SK-N-SH treated with all-trans-retinoic acid at 6 μM for 48 hours (cell line): ENCODE measurements around the gene ZNF232.
"Not testable (repeated sequence)": the region's sequence is repeated elsewhere in the genome, so short reads cannot be mapped to it uniquely, and the experiment has no call there.

Experiments
- ATAC-seq: fragments of 200-7000 bp; cut with Tn5 transposase; 3 replicates; pipeline ENCODE4 v1.9.1; 2020; ENCODE audit warnings: mild to moderate bottlenecking, moderate library complexity
- ARNTL ChIP-seq: fragments of 450-650 bp; formaldehyde crosslinking; IDR thresholded peaks from 2 replicates; pipeline ENCODE4 v1.5.0; 2020; ENCODE audit warnings: low read depth, mild to moderate bottlenecking, moderate library complexity, borderline replicate concordance
- CREB5 ChIP-seq: fragments of 250-450 bp; sonication (Bioruptor Pico); IDR thresholded peaks from 2 replicates; pipeline ENCODE4 v1.5.1; 2020; ENCODE audit warnings: low read depth, mild to moderate bottlenecking, moderate library complexity
- CSRNP3 ChIP-seq: fragments of 250-450 bp; sonication (Bioruptor Pico); IDR thresholded peaks from 2 replicates; pipeline ENCODE4 v1.5.1; 2021; ENCODE audit warnings: mild to moderate bottlenecking, moderate library complexity
- GLIS3 ChIP-seq: fragments of 250-450 bp; sonication (Bioruptor Pico); IDR thresholded peaks from 2 replicates; pipeline ENCODE4 v1.5.0; 2020; ENCODE audit warnings: mild to moderate bottlenecking, moderate library complexity
- PATZ1 ChIP-seq: fragments of 250-450 bp; sonication (Bioruptor Pico); IDR thresholded peaks from 2 replicates; pipeline ENCODE4 v1.8.0; 2020; ENCODE audit warnings: mild to moderate bottlenecking, moderate library complexity, borderline replicate concordance
- PPARA ChIP-seq: fragments of 250-450 bp; sonication (Bioruptor Pico); IDR thresholded peaks from 2 replicates; pipeline ENCODE4 v1.5.0; 2020; ENCODE audit warnings: mild to moderate bottlenecking, borderline replicate concordance
- RARB ChIP-seq: fragments of 250-450 bp; sonication (Bioruptor Pico); IDR thresholded peaks from 2 replicates; pipeline ENCODE4 v1.8.0; 2021; ENCODE audit warnings: mild to moderate bottlenecking, moderate library complexity
- SNAI2 ChIP-seq: fragments of 250-450 bp; sonication (Bioruptor Pico); IDR thresholded peaks from 2 replicates; pipeline ENCODE4 v1.5.0; 2020; ENCODE audit warnings: mild to moderate bottlenecking, moderate library complexity
- TOX ChIP-seq: fragments of 250-450 bp; sonication (Bioruptor Pico); IDR thresholded peaks from 2 replicates; pipeline ENCODE4 v1.8.0; 2021; ENCODE audit warnings: mild to moderate bottlenecking, moderate library complexity, borderline replicate concordance
- ZC3H10 ChIP-seq: fragments of 250-450 bp; sonication (Bioruptor Pico); IDR thresholded peaks from 2 replicates; pipeline ENCODE4 v1.5.1; 2021; ENCODE audit warnings: mild to moderate bottlenecking, moderate library complexity
- ZFP3 ChIP-seq: fragments of 250-450 bp; sonication (Bioruptor Pico); IDR thresholded peaks from 2 replicates; pipeline ENCODE4 v1.5.0; 2020; ENCODE audit warnings: mild to moderate bottlenecking, moderate library complexity
- ZNF565 ChIP-seq: fragments of 450-650 bp; formaldehyde crosslinking; conservative IDR thresholded peaks from 2 replicates; pipeline ENCODE4 v1.5.0; 2020; ENCODE audit warnings: low read depth, mild to moderate bottlenecking, moderate library complexity
- ZNF8 ChIP-seq: fragments of 450-650 bp; formaldehyde crosslinking; IDR thresholded peaks from 2 replicates; pipeline ENCODE4 v1.5.0; 2020; ENCODE audit warnings: mild to moderate bottlenecking, moderate library complexity

Gene ZNF232

GRCh38 chr17:5128905-5129535 lies 17.3 kb upstream of the ZNF232 start:
- ATAC-seq: no peak
- TF ChIP-seq PATZ1 (CRISPR knock-in tag): no peak
- no peak for TF ChIP-seq ZNF8 (CRISPR knock-in tag)
- no peak for TF ChIP-seq ZC3H10
- TF ChIP-seq CREB5 (CRISPR knock-in tag): no peak
- no peak for TF ChIP-seq ZNF565

GRCh38 chr17:5128387-5128786 lies 16.7 kb upstream of the ZNF232 start:
- ATAC-seq: not testable (repeated sequence)

- TF ChIP-seq ZFP3 (no peak), ZNF565 (no peak), SNAI2 (CRISPR knock-in tag) (no peak), PPARA (no peak)
- ATAC-seq: no peak
Measured at GRCh38 chr17:5127910-5128309, 16.2 kb upstream of the ZNF232 start.

GRCh38 chr17:5126719-5127488 lies 15.2 kb upstream of the ZNF232 start:
- ATAC-seq: no peak
- TF ChIP-seq RARB (CRISPR knock-in tag): no peak
- TF ChIP-seq TOX (CRISPR knock-in tag): no peak
- no peak for TF ChIP-seq GLIS3
- no peak for TF ChIP-seq ARNTL (CRISPR knock-in tag)

GRCh38 chr17:5124896-5125295 lies 13.2 kb upstream of the ZNF232 start:
- not testable (repeated sequence) for ATAC-seq

- not testable (repeated sequence) for ATAC-seq
Measured at GRCh38 chr17:5124125-5124760, 12.6 kb upstream of the ZNF232 start.

GRCh38 chr17:5123343-5124124 lies 11.9 kb upstream of the ZNF232 start:
- no peak; the same call in 2 of the 3 replicates for ATAC-seq
- no peak for TF ChIP-seq CSRNP3
- TF ChIP-seq ZNF565: no peak
- no peak for TF ChIP-seq GLIS3
- TF ChIP-seq, all 23 proteins: peak for 0
